Kidney (tissue), 22 donors: ENCODE data around the gene WDR41. TPM values are rescaled to one million over a fixed set of nuclear protein-coding genes. Genes with fewer than 3 reads are reported as not detected.

ENCODE experiments used
- DNase-seq, 5 donors: peaks; one replicate each; pipeline ENCODE4 v3.0.0-alpha.2; 2013 to 2020
- FAIRE-seq: peaks from 2 replicates; lab custom pipeline; 2012; peaks lifted over from hg19 to GRCh38; lab: Jason Lieb, UNC
- H3K27ac ChIP-seq, 2 donors: one replicate each; pipeline ENCODE4 v1.7.0; 2013; ENCODE audit warnings: low read depth in 2 of 2, low read length in 2 of 2, inconsistent platforms in 1 of 2
- H3K27me3 ChIP-seq: one replicate; pipeline ENCODE4 v1.7.1; 2013; ENCODE audit warnings: low read length, inconsistent platforms; ENCODE audit not compliant: control insufficient read depth, insufficient read depth
- H3K36me3 ChIP-seq, 3 donors: one replicate each; pipeline versions ENCODE4 v1.7.0 to v1.7.1; 2013; ENCODE audit warnings: low read length in 3 of 3, control low read depth in 1 of 3, inconsistent platforms in 1 of 3; ENCODE audit not compliant: insufficient read depth in 3 of 3, control insufficient read depth in 2 of 3
- H3K4me1 ChIP-seq, 3 donors: one replicate each; pipeline versions ENCODE4 v1.7.0 to v1.7.1; 2013; ENCODE audit warnings: low read length in 3 of 3, inconsistent platforms in 1 of 3, low read depth in 1 of 3; ENCODE audit not compliant: control insufficient read depth in 2 of 3, insufficient read depth in 2 of 3
- H3K4me3 ChIP-seq, 3 donors: one replicate each; pipeline versions ENCODE4 v1.7.0 to v1.8.1; 2013; ENCODE audit warnings: low read length in 3 of 3, control low read depth in 1 of 3, inconsistent platforms in 1 of 3
- H3K9ac ChIP-seq, 3 donors: one replicate each; pipeline versions ENCODE4 v1.7.0 to v1.7.1; 2013; ENCODE audit warnings: low read length in 3 of 3, control low read depth in 1 of 3, inconsistent platforms in 1 of 3
- H3K9me3 ChIP-seq, 3 donors: one replicate each; pipeline versions ENCODE4 v1.7.0 to v1.7.1; 2013; ENCODE audit warnings: low read length in 3 of 3, control low read depth in 1 of 3, inconsistent platforms in 1 of 3; ENCODE audit not compliant: control insufficient read depth in 2 of 3, insufficient read depth in 1 of 3
- intact Hi-C: fragments of 100-400 bp; cut with DNase I; formaldehyde crosslinking; loops from one replicate; pipeline ENCODE4 v1.11.1; 2022
- long read RNA-seq, 10 donors: library from polyadenylated mRNA in 1 of 10; unstranded in 1 of 10; transcript quantifications; one replicate each; pipeline ENCODE4 v2.0.0 and lab custom pipeline, GENCODE V29; 2021 to 2026
- polyA plus RNA-seq: library from polyadenylated mRNA; stranded (reverse); fragments of 350-450 nt; fragmentation: Illumina TruSeq; extraction: RNeasy Lipid Tissue Mini Kit (QIAGEN cat#74804); gene quantifications from one replicate; pipeline ENCODE4 v1.2.3, GENCODE V29; 2014; ENCODE audit warnings: low read depth, low replicate concordance; ENCODE audit not compliant: insufficient read depth
- total RNA-seq: library from RNA; stranded (reverse); fragmentation: NEBNext Ultra II Directional; extraction: Animal tissue kit (Norgen Biotek cat#: 25700); gene quantifications from one replicate; pipeline ENCODE4 v1.2.1, GENCODE V29; 2021
- TF ChIP-seq, protein P1 (sequence below): IDR thresholded peaks from 3 replicates; pipeline ENCODE4 v1.5.1; 2012; ENCODE audit warnings: mild to moderate bottlenecking, moderate library complexity, borderline replicate concordance; ENCODE audit not compliant: insufficient read depth; ENCODE audit errors: extremely low read depth
- donor health status: control.
- donor health status: control.
- donor health status: control.
- donor health status: control.
- donor health status: control.
- donor health status: DM: yes; HTN: yes; CAD: no.
- donor health status: Normal renal cell carcinoma (clear cell type).

Gene WDR41, protein sequence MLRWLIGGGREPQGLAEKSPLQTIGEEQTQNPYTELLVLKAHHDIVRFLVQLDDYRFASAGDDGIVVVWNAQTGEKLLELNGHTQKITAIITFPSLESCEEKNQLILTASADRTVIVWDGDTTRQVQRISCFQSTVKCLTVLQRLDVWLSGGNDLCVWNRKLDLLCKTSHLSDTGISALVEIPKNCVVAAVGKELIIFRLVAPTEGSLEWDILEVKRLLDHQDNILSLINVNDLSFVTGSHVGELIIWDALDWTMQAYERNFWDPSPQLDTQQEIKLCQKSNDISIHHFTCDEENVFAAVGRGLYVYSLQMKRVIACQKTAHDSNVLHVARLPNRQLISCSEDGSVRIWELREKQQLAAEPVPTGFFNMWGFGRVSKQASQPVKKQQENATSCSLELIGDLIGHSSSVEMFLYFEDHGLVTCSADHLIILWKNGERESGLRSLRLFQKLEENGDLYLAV
- total RNA-seq (45.2 TPM), polyA plus RNA-seq (16.0 TPM)
- long read RNA-seq, donor 1, partial matches to known transcripts: 0 of 6 reads
- long read RNA-seq, donor 1, other reads (novel, unspliced or antisense): 0 of 6 reads
- long read RNA-seq, donor 2, partial matches to known transcripts: 7 of 11 reads
- long read RNA-seq, donor 2, other reads (novel, unspliced or antisense): 0 of 11 reads
- long read RNA-seq, donor 3, transcript WDR41-201 (13 exons, 3,958 nt): major isoform, 10 of 10 reads
- long read RNA-seq, donor 3, partial matches to known transcripts: 0 of 10 reads
- long read RNA-seq, donor 3, other reads (novel, unspliced or antisense): 0 of 10 reads
- long read RNA-seq, donor 4, transcript WDR41-201 (13 exons, 3,958 nt): major isoform, 7 of 9 reads
- long read RNA-seq, donor 4, partial matches to known transcripts: 0 of 9 reads
- long read RNA-seq, donor 4, other reads (novel, unspliced or antisense): 0 of 9 reads
- long read RNA-seq, donor 5, partial matches to known transcripts: 0 of 1 reads
- long read RNA-seq, donor 5, other reads (novel, unspliced or antisense): 0 of 1 reads
- long read RNA-seq, donor 6, transcript WDR41-201 (13 exons, 3,958 nt): major isoform, 17 of 26 reads
- long read RNA-seq, donor 6, partial matches to known transcripts: 8 of 26 reads
- long read RNA-seq, donor 6, other reads (novel, unspliced or antisense): 0 of 26 reads
- long read RNA-seq, donor 7, transcript WDR41-201 (13 exons, 3,958 nt): major isoform, 19 of 39 reads
- long read RNA-seq, donor 7, partial matches to known transcripts: 0 of 39 reads
- long read RNA-seq, donor 7, other reads (novel, unspliced or antisense): 17 of 39 reads
- long read RNA-seq, donor 8, transcript WDR41-201 (13 exons, 3,958 nt): major isoform, 10 of 10 reads
- long read RNA-seq, donor 8, partial matches to known transcripts: 0 of 10 reads
- long read RNA-seq, donor 8, other reads (novel, unspliced or antisense): 0 of 10 reads
- long read RNA-seq, donor 9, partial matches to known transcripts: 0 of 3 reads
- long read RNA-seq, donor 9, other reads (novel, unspliced or antisense): 0 of 3 reads
- long read RNA-seq, donor 10, transcript WDR41-201 (13 exons, 3,958 nt): major isoform, 5 of 5 reads
- long read RNA-seq, donor 10, partial matches to known transcripts: 0 of 5 reads
- long read RNA-seq, donor 10, other reads (novel, unspliced or antisense): 0 of 5 reads

DNA sequence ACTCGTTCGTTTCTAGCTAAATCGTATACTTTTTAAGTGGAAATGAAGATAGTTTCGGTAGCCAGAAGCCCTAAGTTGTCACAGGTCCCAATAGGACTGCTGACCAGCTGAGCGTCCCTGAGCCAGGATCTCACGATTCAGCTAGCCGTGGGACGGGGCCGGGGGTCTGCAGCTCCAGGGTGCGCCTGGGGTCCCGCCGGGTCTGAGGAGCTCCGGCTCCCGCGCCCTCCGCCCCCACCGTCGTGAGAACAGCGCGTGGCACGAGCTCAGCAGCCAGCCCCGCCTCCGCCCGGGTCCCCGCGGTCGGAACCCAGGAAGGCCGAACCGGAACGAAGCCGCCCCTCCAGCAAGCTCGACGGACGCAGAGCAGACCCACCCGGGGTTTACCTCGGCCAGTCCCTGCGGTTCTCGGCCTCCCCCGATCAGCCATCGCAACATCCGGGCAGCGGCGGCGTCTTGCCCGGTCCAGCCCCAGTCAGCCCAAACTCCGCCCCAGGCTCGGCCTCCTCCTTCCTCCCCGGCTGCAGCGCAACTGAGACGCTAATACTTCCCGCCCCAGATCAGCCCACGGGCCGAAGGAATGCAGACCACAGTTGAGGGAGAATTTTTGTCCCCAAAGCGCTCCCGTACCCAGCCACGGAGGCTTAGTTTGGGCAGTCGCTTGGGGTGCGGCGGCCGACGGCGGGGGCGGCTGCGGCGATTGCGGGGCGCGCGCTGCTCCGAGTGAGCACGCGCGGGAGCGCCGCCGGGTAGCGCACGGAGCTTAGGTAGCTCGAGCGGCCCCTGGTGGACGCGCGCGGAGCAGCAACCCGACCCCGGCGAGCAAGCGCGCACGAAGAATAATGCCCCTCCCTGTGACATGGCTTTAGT lies at the start of gene WDR41:
Gene WDR41, minus strand, starts transcription at position 534 of the 870 bp plus-strand sequence. Its CDS starts 96 bp downstream, at position 438.
- Histone ChIP-seq H3K4me1 (no peaks in the 10 kb centered on the region), H3K36me3 (no peaks in the 10 kb centered on the region), H3K4me3 (peak within 1 kb of the TSS; percentile 92 to 93 (median 93)), H3K27ac (peak within 1 kb of the TSS; percentile 95 to 96), H3K27me3 (no peaks in the 10 kb centered on the region), H3K9ac (peak within 1 kb of the TSS; percentile 75 to 95 (median 94)), H3K9me3 (no peaks in the 10 kb centered on the region)
- no peak for FAIRE-seq
- TF ChIP-seq, protein P1, sequence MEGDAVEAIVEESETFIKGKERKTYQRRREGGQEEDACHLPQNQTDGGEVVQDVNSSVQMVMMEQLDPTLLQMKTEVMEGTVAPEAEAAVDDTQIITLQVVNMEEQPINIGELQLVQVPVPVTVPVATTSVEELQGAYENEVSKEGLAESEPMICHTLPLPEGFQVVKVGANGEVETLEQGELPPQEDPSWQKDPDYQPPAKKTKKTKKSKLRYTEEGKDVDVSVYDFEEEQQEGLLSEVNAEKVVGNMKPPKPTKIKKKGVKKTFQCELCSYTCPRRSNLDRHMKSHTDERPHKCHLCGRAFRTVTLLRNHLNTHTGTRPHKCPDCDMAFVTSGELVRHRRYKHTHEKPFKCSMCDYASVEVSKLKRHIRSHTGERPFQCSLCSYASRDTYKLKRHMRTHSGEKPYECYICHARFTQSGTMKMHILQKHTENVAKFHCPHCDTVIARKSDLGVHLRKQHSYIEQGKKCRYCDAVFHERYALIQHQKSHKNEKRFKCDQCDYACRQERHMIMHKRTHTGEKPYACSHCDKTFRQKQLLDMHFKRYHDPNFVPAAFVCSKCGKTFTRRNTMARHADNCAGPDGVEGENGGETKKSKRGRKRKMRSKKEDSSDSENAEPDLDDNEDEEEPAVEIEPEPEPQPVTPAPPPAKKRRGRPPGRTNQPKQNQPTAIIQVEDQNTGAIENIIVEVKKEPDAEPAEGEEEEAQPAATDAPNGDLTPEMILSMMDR: peak; percentile 89
- intact Hi-C loops: no loop called here
- peak; percentile 95 to 98 (median 96) for DNase-seq

DNA sequence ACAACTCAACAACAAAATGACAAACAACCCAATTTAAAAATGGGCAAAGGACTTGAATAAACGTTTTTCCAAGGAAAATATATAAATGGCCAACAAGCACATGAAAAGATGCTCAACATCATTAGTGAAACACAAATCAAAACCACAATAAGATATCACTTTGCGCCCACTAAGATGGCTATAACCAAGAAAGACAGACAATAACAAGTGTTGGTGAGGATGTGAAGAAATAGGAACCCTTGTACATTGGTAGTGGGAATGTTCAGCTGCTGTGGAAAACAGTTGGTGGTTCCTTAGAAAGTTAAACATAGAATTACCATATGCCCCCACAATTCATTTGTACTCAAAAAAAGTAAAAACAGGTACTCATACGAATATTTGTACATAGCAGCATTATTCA lies 39.2 kb upstream of the WDR41 start:
- DNase-seq (no peak), FAIRE-seq (no peak)
- H3K9ac ChIP-seq: no peak overlapping the region
- no peak overlapping the region for H3K27ac ChIP-seq
- peaks cover 0 to 6% (median 0%) of the 10 kb centered on the region in 3 donors for H3K9me3 ChIP-seq
- no peaks in the 10 kb centered on the region for H3K36me3 ChIP-seq
- no peak overlapping the region for H3K4me3 ChIP-seq
- H3K4me1 ChIP-seq: no peaks in the 10 kb centered on the region
- intact Hi-C loops: no loop called here
- no peaks in the 10 kb centered on the region for H3K27me3 ChIP-seq
- TF ChIP-seq, protein P1: no peak
